GM13977 (cell line): Measurements from ENCODE around the gene KCNK17.

Experiments used
- DNase-seq: peaks from one replicate; pipeline ENCODE4 v3.0.0; 2012; ENCODE audit warnings: low spot score
- in situ Hi-C: fragments of 300-500 bp; cut with MboI; formaldehyde crosslinking; loops from one replicate; pipeline ENCODE4 v1.12.0; 2022; ENCODE audit warnings: low sequenced_read_pairs, low pct_unique_long_range_greater_than_20kb, mixed read lengths, inconsistent platforms; ENCODE audit not compliant: unreplicated experiment
- TF ChIP-seq, protein P1 (sequence below): IDR thresholded peaks from 2 replicates; pipeline ENCODE4 v1.5.1; 2012; ENCODE audit warnings: mild to moderate bottlenecking, control low read depth; ENCODE audit not compliant: insufficient read depth; ENCODE audit errors: extremely low read depth, missing control alignments

Gene KCNK17

GRCh38 chr6:39303425-39304153 lies 10.6 kb downstream of the KCNK17 start:
- in situ Hi-C loops, result loop anchor here (5.0 to 25.0 kb wide), 3 partner anchors 136 to 441 kb away; no protein-coding TSS in a partner anchor
- no peak for DNase-seq
- TF ChIP-seq, protein P1, sequence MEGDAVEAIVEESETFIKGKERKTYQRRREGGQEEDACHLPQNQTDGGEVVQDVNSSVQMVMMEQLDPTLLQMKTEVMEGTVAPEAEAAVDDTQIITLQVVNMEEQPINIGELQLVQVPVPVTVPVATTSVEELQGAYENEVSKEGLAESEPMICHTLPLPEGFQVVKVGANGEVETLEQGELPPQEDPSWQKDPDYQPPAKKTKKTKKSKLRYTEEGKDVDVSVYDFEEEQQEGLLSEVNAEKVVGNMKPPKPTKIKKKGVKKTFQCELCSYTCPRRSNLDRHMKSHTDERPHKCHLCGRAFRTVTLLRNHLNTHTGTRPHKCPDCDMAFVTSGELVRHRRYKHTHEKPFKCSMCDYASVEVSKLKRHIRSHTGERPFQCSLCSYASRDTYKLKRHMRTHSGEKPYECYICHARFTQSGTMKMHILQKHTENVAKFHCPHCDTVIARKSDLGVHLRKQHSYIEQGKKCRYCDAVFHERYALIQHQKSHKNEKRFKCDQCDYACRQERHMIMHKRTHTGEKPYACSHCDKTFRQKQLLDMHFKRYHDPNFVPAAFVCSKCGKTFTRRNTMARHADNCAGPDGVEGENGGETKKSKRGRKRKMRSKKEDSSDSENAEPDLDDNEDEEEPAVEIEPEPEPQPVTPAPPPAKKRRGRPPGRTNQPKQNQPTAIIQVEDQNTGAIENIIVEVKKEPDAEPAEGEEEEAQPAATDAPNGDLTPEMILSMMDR, result no peak

DNA sequence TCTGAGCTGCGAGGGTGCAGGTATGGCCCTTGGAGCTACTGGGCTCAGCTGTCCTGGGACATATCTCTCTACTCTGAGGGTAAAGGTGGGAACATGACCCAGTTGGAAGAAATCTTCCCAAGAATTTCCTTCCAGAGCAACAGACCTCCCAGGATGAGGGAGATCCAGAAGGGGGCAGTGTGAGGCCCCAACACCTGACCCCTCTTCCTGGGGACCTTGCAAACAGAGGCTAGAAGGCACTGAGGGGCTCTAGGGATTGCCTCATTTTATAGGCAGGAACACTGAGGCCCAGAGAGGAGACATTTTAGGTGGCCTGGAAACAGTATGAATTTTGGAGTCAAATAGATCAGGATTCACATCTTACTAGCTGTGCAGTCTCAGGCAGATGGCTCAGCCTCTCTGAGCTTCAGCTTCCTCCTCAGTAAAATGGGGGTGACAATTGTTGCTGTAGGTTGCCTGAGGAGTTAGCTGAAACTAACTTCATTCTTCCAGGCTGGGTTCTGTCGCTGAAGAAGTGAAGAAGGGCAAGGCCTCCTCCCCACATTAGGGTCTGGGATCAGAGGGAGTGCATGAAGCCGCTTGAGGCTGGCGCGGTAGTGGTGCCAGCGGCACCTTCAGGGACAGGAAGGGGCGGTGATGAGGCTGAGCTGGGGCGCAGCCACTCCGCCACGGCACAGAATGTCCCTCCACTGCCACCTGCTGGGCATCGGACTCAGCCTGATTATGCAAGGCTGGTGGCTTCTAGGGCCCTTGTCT lies 11.4 kb downstream of the KCNK17 start:
- in situ Hi-C loops, result loop anchor here (5.0 to 25.0 kb wide), 3 partner anchors 136 to 441 kb away; no protein-coding TSS in a partner anchor
- TF ChIP-seq, protein P1, result peak; percentile 94
- DNase-seq, result peak; percentile 92

GRCh38 chr6:39302011-39302410 lies 12.2 kb downstream of the KCNK17 start:
- TF ChIP-seq, protein P1, result no peak
- in situ Hi-C loops, result loop anchor here (5.0 to 25.0 kb wide), 3 partner anchors 135 to 440 kb away; no protein-coding TSS in a partner anchor
- no peak for DNase-seq

DNA sequence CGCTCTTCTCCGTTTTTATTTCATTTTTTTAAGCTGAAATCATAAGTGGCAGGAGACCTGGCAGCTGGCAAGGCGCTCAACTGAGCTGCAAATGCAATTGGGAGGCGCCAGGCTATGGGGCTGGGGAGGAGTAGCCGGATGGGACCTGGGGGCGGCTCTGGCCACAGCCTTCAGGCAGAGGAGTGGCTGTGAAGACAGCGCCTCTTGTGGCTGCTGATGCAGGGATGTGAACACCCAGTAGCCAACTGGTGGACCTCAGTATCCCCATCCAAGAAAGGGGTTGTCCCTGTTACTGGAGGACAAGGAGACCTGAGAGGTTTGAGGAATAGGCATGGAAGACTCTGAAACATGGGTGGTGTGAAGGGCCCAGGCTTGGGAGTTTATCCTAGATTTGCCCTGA lies 12.6 kb downstream of the KCNK17 start:
- DNase-seq, result no peak
- TF ChIP-seq, protein P1, result peak; percentile 17
- in situ Hi-C loops, result loop anchor here (5.0 to 25.0 kb wide), 3 partner anchors 134 to 439 kb away; no protein-coding TSS in a partner anchor

DNA sequence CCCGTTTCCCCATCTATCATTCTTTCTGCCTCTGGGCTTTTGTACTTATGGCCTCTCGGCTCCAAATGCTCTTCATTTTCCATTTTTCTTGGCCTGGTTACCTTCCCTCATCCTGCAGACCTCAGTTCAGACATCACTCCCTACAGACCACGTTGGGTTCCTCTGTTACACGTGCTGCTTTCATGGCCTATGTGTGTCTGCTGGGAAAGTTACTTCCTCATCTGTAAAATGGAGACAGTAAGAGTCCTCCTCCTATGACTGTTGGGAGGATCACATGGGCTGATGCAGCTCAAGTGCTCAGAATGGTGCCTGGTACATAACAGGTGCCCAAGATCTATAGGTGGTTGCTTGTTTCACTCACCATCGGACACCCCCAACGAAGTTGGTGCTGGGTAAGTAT lies 13.5 kb downstream of the KCNK17 start:
- TF ChIP-seq, protein P1, result no peak
- in situ Hi-C loops, result loop anchor here (5.0 to 25.0 kb wide), 3 partner anchors 133 to 438 kb away; no protein-coding TSS in a partner anchor
- DNase-seq, result no peak

DNA sequence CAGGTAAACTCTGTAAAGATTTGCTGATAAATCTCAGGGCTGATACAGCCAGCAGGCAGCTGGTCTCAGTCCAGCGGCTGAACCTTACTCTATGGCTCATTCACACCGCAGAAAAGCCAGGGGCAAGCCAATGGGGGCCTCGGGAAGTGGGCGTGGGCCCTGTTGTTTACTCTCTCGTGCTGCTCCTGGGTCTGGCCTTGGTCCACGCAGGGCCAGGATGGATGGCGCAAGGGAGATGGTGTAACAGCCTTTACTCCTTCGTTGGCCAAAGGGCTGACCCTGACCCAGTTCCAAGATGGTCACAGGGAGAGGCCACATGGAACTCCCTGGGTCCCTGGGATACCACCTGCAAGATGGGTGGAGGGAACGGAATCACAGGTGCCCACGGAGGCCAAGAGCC lies 16.2 kb downstream of the KCNK17 start:
- in situ Hi-C loops, result no loop called here

More for the DNA sequence above, 16.2 kb downstream of the KCNK17 start:
- TF ChIP-seq, protein P1, result no peak
- no peak for DNase-seq
